HG03469 (cell line): ENCODE measurements around the gene BTAF1.

Experiments
- ATAC-seq: cut with Tn5 transposase; IDR thresholded peaks from one replicate; pipeline ENCODE4 v1.9.1; 2021; ENCODE audit warnings: mild to moderate bottlenecking, moderate library complexity, moderate number of reproducible peaks; ENCODE audit not compliant: unreplicated experiment

BTAF1 gene

DNA sequence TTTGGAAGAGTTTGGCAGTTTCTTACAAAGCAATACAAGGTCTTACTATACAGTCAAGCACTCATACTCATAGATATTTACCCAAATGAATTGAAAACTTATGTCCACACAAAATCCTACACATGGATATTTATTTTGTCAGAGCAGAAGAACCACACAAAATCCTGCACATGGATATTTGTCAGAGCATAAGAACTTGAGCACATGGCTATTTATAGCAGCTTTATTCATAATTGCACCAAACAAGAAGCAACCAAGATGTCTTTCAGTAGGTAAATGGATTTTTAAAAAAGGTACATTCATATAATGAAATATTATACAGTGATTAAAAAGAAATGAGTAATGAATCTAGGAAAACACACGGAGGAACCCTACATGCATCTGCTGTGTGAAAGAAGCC lies 115.4 kb downstream of the BTAF1 start:
- ATAC-seq, result no peak

- ATAC-seq, result no peak
These were observed 119.0 kb downstream of the BTAF1 start for GRCh38 chr10:92042541-92042940.

- no peak for ATAC-seq
These were observed 122.1 kb downstream of the BTAF1 start for GRCh38 chr10:92045641-92046106.

GRCh38 chr10:92047215-92047614 lies 123.6 kb downstream of the BTAF1 start:
- no peak for ATAC-seq

DNA sequence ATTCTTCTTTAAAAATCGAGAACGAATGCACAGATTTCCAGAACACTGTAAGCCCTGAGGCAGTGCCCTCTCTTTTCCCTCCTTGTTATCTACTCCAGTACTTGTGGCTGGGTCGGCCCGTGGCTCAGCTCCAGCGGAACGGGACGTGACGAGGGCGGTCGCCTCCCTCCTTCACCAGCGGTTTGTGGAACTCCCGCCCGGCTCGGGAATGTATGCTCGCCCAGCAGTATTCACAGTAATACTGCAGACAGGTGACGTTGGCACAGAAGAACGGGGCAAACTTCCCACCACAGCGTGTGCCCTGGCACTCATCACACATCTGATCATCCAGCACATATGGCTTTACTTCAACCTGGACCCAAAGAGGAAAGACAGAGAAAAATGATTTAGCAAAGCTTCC lies 128.5 kb downstream of the BTAF1 start:
- no peak for ATAC-seq

DNA sequence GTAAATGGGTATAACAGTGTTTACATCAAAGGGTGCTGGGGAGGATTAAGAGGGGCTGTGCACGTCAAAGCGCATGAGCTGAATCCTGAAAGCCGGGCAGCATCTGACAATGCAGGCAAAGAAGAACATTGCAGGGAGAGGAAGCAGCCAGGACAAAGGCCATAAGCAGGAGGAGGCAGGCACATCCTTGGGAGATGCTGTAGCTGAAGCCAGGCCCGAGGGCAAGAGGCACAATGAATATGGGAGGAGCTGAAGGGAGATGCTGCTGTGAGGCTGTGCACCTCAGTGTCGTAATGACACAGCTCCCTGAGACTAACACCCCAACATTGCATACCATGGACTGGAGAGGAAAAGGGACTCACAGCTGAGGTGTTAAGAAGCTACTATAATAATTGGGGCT lies 129.2 kb downstream of the BTAF1 start:
- ATAC-seq, result no peak

DNA sequence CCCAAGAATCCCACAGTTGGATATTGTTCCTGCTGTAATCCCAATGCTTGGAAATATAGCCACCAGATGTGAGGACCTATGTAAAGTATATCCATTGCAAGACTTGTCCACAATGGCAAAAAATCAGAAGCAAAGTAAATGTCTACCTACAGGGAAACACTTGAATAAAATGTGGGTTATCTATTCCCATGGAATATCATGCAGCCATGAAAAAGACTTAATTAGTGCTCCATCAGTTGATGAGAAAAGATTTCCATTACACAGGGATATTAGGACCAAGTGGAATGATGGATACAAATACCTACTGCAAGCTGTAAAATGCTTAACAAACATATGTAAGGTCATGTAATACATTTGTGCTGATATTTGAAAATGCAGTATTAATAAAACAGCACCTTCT lies 131.2 kb downstream of the BTAF1 start:
- ATAC-seq, result no peak

DNA sequence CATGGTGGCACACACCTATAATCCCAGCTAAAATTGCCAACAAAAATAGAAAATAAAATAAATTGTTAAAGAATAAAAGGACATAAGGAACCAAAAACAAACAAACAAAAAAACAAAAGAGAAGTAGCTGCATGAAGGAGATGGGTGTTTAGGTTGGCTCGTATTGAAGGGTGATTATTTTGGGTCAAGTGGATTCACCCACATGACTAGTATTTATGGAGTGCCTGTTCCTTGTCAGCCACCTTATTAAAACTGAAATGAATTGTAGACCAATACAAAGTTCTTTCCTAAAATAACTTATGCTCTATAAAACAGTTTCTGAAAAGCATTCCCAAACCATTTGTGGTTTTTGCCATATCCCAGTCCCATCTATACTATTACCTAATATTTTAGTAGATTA lies 138.7 kb downstream of the BTAF1 start:
- ATAC-seq, result no peak

- ATAC-seq, result no peak
These were observed 140.9 kb downstream of the BTAF1 start for GRCh38 chr10:92064506-92064905.

GRCh38 chr10:92066386-92066785 lies 142.8 kb downstream of the BTAF1 start:
- no peak for ATAC-seq

DNA sequence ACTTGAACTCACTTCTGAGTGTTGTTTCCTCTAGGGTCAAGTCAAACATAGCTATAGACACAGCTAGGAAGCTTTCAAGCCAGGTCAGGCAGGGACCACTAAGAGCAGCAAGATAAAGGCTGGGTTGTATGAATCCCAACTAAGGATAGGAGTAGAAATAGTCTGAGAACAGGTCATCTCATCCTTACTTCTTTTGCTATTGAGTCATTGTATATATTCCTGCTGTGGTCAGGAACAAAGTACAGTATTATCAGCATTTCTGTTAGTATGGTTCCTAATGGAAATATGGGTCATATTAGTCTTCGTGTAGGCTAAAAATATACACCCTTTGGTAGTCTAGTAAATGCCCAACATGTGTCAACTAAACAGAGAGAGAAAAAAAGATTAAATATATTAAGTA lies 145.3 kb downstream of the BTAF1 start:
- no peak for ATAC-seq

- ATAC-seq, result no peak
These were observed 150.7 kb downstream of the BTAF1 start for GRCh38 chr10:92074126-92074887.

GRCh38 chr10:92075829-92076228 lies 152.3 kb downstream of the BTAF1 start:
- ATAC-seq, result no peak

DNA sequence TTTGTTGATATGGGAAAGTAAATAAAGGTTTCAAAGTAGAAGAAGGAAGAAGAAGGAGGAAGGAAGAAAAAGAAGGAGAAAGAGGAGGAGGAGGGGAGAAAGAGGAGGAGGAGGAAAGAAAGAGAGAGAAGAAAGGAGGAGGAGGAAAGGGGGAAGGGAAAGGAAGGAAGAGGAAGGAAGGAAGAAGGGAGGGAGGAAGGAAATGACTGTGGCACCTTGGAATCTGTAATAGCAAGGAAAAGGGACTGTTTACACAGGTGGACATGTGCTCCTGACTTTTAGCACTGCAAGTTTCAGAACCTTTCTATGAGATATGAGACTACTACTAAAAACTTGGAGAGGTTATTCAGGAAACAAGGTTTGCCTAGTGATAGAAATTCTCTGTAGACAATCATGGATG lies 153.2 kb downstream of the BTAF1 start:
- no peak for ATAC-seq

DNA sequence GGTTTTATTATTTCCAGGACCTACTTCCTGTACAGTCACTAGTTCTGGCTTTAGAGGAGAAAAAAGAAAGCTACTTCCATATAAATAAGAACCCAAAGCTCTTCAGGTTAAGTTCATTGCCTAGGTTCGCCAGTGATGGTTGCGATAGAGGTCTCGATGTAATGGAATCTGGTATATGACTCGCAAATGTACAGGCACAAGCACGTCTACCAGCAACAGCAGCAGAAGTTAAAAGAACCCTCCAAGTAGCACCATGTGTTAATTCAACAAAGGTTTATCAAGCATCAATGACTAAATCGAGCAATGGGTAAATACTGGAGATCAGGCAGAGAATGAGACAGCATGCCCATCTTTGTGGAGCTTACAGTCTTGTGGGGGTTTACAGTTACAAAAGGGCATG lies 155.4 kb downstream of the BTAF1 start:
- ATAC-seq, result no peak
